Measurements from ENCODE around the gene MCF2.

The MCF2 gene

GRCh38 chrX:139739138-139739537 lies 31.2 kb upstream of the MCF2 start:
- no peak for DNase-seq
- peaks cover 13% of the 10 kb centered on the region; the same call in 1 of the 2 replicates for H3K36me3 ChIP-seq (ENCODE audit: insufficient read depth, low read length)
- H3K9ac ChIP-seq (ENCODE audit: low read depth, low read length) = no peak overlapping the region
- H3K4me1 ChIP-seq (ENCODE audit: insufficient read depth, low read length) = no peaks in the 10 kb centered on the region
- no peak overlapping the region for H3K27ac ChIP-seq (ENCODE audit: low read length)
- no peaks in the 10 kb centered on the region for H4K20me1 ChIP-seq (ENCODE audit: insufficient read depth, low read length)
- ATAC-seq (ENCODE audit: insufficient read depth, low read depth) = no peak
- H2AFZ ChIP-seq (ENCODE audit: low read depth, low read length) = no peak overlapping the region
- no peaks in the 10 kb centered on the region for H3K9me3 ChIP-seq (ENCODE audit: insufficient read depth, low read length, severe bottlenecking)
- H3K4me3 ChIP-seq (ENCODE audit: low read depth in 1 of 2, low read length in 2 of 2) = no peak overlapping the region
- no peaks in the 10 kb centered on the region for H3K27me3 ChIP-seq (ENCODE audit: insufficient read depth, low read length, poor library complexity)
- no peak overlapping the region for H3K4me2 ChIP-seq (ENCODE audit: insufficient read depth, low read length)
- no peaks in the 10 kb centered on the region for H3K79me2 ChIP-seq (ENCODE audit: insufficient read depth, low read length)
- TF ChIP-seq EZH2 (IDR thresholded peaks at IDR 0.05; ENCODE audit: borderline replicate concordance, low read depth, low read length, severe bottlenecking) (no peak), CTCF (IDR thresholded peaks at IDR 0.05; ENCODE audit: borderline replicate concordance, extremely low read depth, low read length, poor library complexity, severe bottlenecking) (no peak)

GRCh38 chrX:139738581-139738980 lies 30.6 kb upstream of the MCF2 start:
- H3K9ac ChIP-seq (ENCODE audit: low read depth, low read length) = no peak overlapping the region
- DNase-seq (no peak), ATAC-seq (ENCODE audit: insufficient read depth, low read depth) (no peak)
- no peak overlapping the region for H2AFZ ChIP-seq (ENCODE audit: low read depth, low read length)
- TF ChIP-seq EZH2 (IDR thresholded peaks at IDR 0.05; ENCODE audit: borderline replicate concordance, low read depth, low read length, severe bottlenecking) = no peak
- no peak for TF ChIP-seq CTCF (IDR thresholded peaks at IDR 0.05; ENCODE audit: borderline replicate concordance, extremely low read depth, low read length, poor library complexity, severe bottlenecking)
- H3K4me3 ChIP-seq (ENCODE audit: low read depth in 1 of 2, low read length in 2 of 2) = no peak overlapping the region
- H3K27me3 ChIP-seq (ENCODE audit: insufficient read depth, low read length, poor library complexity) = no peaks in the 10 kb centered on the region
- no peaks in the 10 kb centered on the region for H3K79me2 ChIP-seq (ENCODE audit: insufficient read depth, low read length)
- H3K9me3 ChIP-seq (ENCODE audit: insufficient read depth, low read length, severe bottlenecking) = no peaks in the 10 kb centered on the region
- no peak overlapping the region for H3K4me2 ChIP-seq (ENCODE audit: insufficient read depth, low read length)
- peaks cover 13% of the 10 kb centered on the region; the same call in 1 of the 2 replicates for H3K36me3 ChIP-seq (ENCODE audit: insufficient read depth, low read length)
- H3K27ac ChIP-seq (ENCODE audit: low read length) = no peak overlapping the region
- no peaks in the 10 kb centered on the region for H3K4me1 ChIP-seq (ENCODE audit: insufficient read depth, low read length)
- H4K20me1 ChIP-seq (ENCODE audit: insufficient read depth, low read length) = no peaks in the 10 kb centered on the region

- no peaks in the 10 kb centered on the region for H3K9me3 ChIP-seq (ENCODE audit: insufficient read depth, low read length, severe bottlenecking)
- no peak overlapping the region for H2AFZ ChIP-seq (ENCODE audit: low read depth, low read length)
- no peak overlapping the region for H3K27ac ChIP-seq (ENCODE audit: low read length)
- H3K27me3 ChIP-seq (ENCODE audit: insufficient read depth, low read length, poor library complexity) = no peaks in the 10 kb centered on the region
- DNase-seq (no peak), ATAC-seq (ENCODE audit: insufficient read depth, low read depth) (no peak)
- no peaks in the 10 kb centered on the region for H3K79me2 ChIP-seq (ENCODE audit: insufficient read depth, low read length)
- no peak overlapping the region for H3K9ac ChIP-seq (ENCODE audit: low read depth, low read length)
- TF ChIP-seq CTCF (IDR thresholded peaks at IDR 0.05; ENCODE audit: borderline replicate concordance, extremely low read depth, low read length, poor library complexity, severe bottlenecking) = no peak
- no peak for TF ChIP-seq EZH2 (IDR thresholded peaks at IDR 0.05; ENCODE audit: borderline replicate concordance, low read depth, low read length, severe bottlenecking)
- no peak overlapping the region for H3K4me2 ChIP-seq (ENCODE audit: insufficient read depth, low read length)
- H4K20me1 ChIP-seq (ENCODE audit: insufficient read depth, low read length) = no peaks in the 10 kb centered on the region
- peaks cover 11% of the 10 kb centered on the region; the same call in 1 of the 2 replicates for H3K36me3 ChIP-seq (ENCODE audit: insufficient read depth, low read length)
- no peak overlapping the region for H3K4me3 ChIP-seq (ENCODE audit: low read depth in 1 of 2, low read length in 2 of 2)
- no peaks in the 10 kb centered on the region for H3K4me1 ChIP-seq (ENCODE audit: insufficient read depth, low read length)
These were observed 28.2 kb upstream of the MCF2 start for GRCh38 chrX:139736151-139736550.

GRCh38 chrX:139734996-139735395 lies 27.0 kb upstream of the MCF2 start:
- no peaks in the 10 kb centered on the region for H3K9me3 ChIP-seq (ENCODE audit: insufficient read depth, low read length, severe bottlenecking)
- no peak overlapping the region for H3K27ac ChIP-seq (ENCODE audit: low read length)
- no peaks in the 10 kb centered on the region for H3K79me2 ChIP-seq (ENCODE audit: insufficient read depth, low read length)
- H3K36me3 ChIP-seq (ENCODE audit: insufficient read depth, low read length) = peaks cover 8% of the 10 kb centered on the region; the same call in 1 of the 2 replicates
- no peak for ATAC-seq (ENCODE audit: insufficient read depth, low read depth)
- TF ChIP-seq EZH2 (IDR thresholded peaks at IDR 0.05; ENCODE audit: borderline replicate concordance, low read depth, low read length, severe bottlenecking) = no peak
- TF ChIP-seq CTCF (IDR thresholded peaks at IDR 0.05; ENCODE audit: borderline replicate concordance, extremely low read depth, low read length, poor library complexity, severe bottlenecking) = no peak
- no peaks in the 10 kb centered on the region for H3K27me3 ChIP-seq (ENCODE audit: insufficient read depth, low read length, poor library complexity)
- no peak overlapping the region for H3K9ac ChIP-seq (ENCODE audit: low read depth, low read length)
- DNase-seq = no peak
- no peaks in the 10 kb centered on the region for H3K4me1 ChIP-seq (ENCODE audit: insufficient read depth, low read length)
- H3K4me3 ChIP-seq (ENCODE audit: low read depth in 1 of 2, low read length in 2 of 2) = no peak overlapping the region
- H4K20me1 ChIP-seq (ENCODE audit: insufficient read depth, low read length) = no peaks in the 10 kb centered on the region
- no peak overlapping the region for H3K4me2 ChIP-seq (ENCODE audit: insufficient read depth, low read length)
- no peak overlapping the region for H2AFZ ChIP-seq (ENCODE audit: low read depth, low read length)

All from DND-41 (cell line).